HEK293T (cell line): Measurements from ENCODE around the gene BLOC1S3.

Source experiments
- CTCF ChIA-PET: fragments of 350-600 bp; formaldehyde crosslinking; extraction: SDS; loops from one replicate; lab custom pipeline; 2021; ENCODE audit warnings: antibody characterized with exemption, inconsistent platforms; lab: Yijun Ruan, JAX
- POLR2A ChIA-PET: fragments of 350-600 bp; formaldehyde crosslinking; extraction: SDS; loops from one replicate; lab custom pipeline; 2020; ENCODE audit warnings: antibody characterized with exemption, inconsistent platforms; lab: Yijun Ruan, JAX
- DNase-seq: peaks from one replicate; pipeline ENCODE4 v3.0.0; 2012; ENCODE audit warnings: mixed read lengths; ENCODE audit errors: extremely low spot score
- ARNT ChIP-seq: fragments of 450-650 bp; IDR thresholded peaks from 2 replicates; pipeline ENCODE4 v1.6.1; 2017; ENCODE audit warnings: mild to moderate bottlenecking
- BHLHE40 ChIP-seq: fragments of 450-650 bp; IDR thresholded peaks from 2 replicates; pipeline ENCODE4 v1.6.1; 2016; ENCODE audit warnings: mild to moderate bottlenecking, moderate library complexity, borderline replicate concordance
- CTBP1 ChIP-seq: fragments of 450-650 bp; IDR thresholded peaks from 2 replicates; pipeline ENCODE4 v1.6.1; 2016; ENCODE audit warnings: borderline replicate concordance
- ELF4 ChIP-seq: fragments of 450-650 bp; IDR thresholded peaks from 2 replicates; pipeline ENCODE4 v1.6.1; 2017; ENCODE audit warnings: antibody characterized with exemption
- FOXA1 ChIP-seq: fragments of 450-650 bp; IDR thresholded peaks from 2 replicates; pipeline ENCODE4 v1.6.1; 2016; ENCODE audit warnings: mild to moderate bottlenecking
- FOXK2 ChIP-seq: fragments of 450-650 bp; IDR thresholded peaks from 2 replicates; pipeline ENCODE4 v1.6.1; 2016; ENCODE audit warnings: mild to moderate bottlenecking
- FOXM1 ChIP-seq: fragments of 450-650 bp; IDR thresholded peaks from 2 replicates; pipeline ENCODE4 v1.6.1; 2017; ENCODE audit warnings: mild to moderate bottlenecking, borderline replicate concordance
- HDGF ChIP-seq: fragments of 450-650 bp; IDR thresholded peaks from 2 replicates; pipeline ENCODE4 v1.6.1; 2017; ENCODE audit warnings: antibody characterized with exemption, borderline replicate concordance
- L3MBTL2 ChIP-seq: fragments of 450-650 bp; conservative IDR thresholded peaks from 2 replicates; pipeline ENCODE4 v1.6.1; 2016; ENCODE audit warnings: mild to moderate bottlenecking
- LEF1 ChIP-seq: fragments of 450-650 bp; IDR thresholded peaks from 2 replicates; pipeline ENCODE4 v1.6.1; 2017; ENCODE audit warnings: mild to moderate bottlenecking, borderline replicate concordance
- NFRKB ChIP-seq: fragments of 450-650 bp; IDR thresholded peaks from 2 replicates; pipeline ENCODE4 v1.6.1; 2016; ENCODE audit warnings: mild to moderate bottlenecking, moderate library complexity
- SP1 ChIP-seq: fragments of 450-650 bp; IDR thresholded peaks from 2 replicates; pipeline ENCODE4 v1.6.1; 2017
- SUZ12 ChIP-seq: fragments of 450-650 bp; IDR thresholded peaks from 2 replicates; pipeline ENCODE4 v1.6.1; 2016; ENCODE audit warnings: mild to moderate bottlenecking
- TARDBP ChIP-seq: fragments of 450-650 bp; IDR thresholded peaks from 2 replicates; pipeline ENCODE4 v1.6.1; 2016
- ZNF384 ChIP-seq: fragments of 450-650 bp; IDR thresholded peaks from 2 replicates; pipeline ENCODE4 v1.6.1; 2016
- TF ChIP-seq, protein P1 (sequence below): fragments of 450-650 bp; IDR thresholded peaks from 2 replicates; pipeline ENCODE4 v1.6.1; 2016

Gene BLOC1S3

DNA sequence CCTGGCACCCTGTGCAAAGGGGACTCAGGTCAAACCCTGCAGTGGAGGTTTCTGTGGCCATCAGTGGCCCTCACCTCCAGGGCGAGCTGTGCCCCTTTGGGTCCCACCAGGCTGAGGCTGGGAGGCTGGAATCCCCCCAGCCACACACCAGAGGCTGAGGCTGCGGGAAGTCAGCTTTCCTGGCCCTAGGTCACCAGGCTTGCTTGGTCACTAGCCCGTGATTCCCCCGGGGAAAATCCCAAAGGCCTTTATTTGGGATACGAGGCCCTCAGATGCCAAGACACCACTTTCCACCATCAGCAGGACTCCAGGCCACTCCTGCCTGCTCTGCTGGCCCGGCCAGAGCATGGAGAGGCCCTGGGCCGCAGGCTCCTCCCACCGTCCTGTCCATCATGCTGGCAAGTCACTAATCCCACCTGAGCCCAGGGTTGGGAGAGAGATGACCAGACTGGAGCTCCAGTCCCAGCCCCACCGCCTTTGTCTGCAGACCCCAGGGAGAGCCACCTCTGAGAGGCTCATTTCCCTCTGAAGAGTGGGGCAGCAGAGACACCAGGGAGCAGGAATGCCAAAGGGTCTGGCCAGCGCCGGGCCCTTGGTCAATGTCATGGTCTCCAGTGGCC lies 22.5 kb upstream of the BLOC1S3 start:
- TF ChIP-seq, protein P1, sequence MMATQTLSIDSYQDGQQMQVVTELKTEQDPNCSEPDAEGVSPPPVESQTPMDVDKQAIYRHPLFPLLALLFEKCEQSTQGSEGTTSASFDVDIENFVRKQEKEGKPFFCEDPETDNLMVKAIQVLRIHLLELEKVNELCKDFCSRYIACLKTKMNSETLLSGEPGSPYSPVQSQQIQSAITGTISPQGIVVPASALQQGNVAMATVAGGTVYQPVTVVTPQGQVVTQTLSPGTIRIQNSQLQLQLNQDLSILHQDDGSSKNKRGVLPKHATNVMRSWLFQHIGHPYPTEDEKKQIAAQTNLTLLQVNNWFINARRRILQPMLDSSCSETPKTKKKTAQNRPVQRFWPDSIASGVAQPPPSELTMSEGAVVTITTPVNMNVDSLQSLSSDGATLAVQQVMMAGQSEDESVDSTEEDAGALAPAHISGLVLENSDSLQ = peak; percentile 45; the same call in 1 of the 2 replicates
- TF ChIP-seq NFRKB = no peak

DNA sequence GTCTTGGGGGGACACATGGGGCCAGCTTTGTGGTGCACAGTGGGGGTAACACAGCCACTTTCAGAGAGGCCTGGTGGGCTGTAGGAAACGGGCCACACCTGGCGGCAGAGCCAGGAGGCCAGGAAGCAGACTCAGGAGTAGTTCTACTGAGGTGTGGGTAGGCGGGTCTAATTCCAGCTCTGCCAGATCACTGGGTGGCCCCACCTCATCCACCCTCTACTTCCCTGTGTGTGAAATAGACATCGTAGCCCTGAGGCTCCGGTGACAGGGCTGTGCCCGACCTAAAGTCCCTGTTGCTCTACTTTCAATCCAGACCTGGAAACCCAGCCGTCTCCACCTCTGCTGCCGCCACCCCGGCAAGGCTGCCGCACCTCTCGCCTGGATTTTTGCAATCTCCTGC lies 21.8 kb upstream of the BLOC1S3 start:
- TF ChIP-seq FOXA1 (no peak), ZNF384 (no peak), FOXM1 (no peak), L3MBTL2 (no peak), TARDBP (no peak), CTBP1 (no peak), ELF4 (no peak), NFRKB (no peak), BHLHE40 (no peak), SP1 (no peak), ARNT (no peak)
- TF ChIP-seq, protein P1 = no peak
- ChIA-PET CTCF (no interaction called here), POLR2A (no interaction called here)
- DNase-seq = no peak

More for the DNA sequence above, 22.5 kb upstream of the BLOC1S3 start:
- CTCF ChIA-PET = no interaction called here
- POLR2A ChIA-PET = interaction anchor here (1.3 kb wide), 1 partner anchor 22 kb away, joined by 3 read pairs; the partner anchor contains the start of genes BLOC1S3 and TRAPPC6A
- no peak for DNase-seq

DNA sequence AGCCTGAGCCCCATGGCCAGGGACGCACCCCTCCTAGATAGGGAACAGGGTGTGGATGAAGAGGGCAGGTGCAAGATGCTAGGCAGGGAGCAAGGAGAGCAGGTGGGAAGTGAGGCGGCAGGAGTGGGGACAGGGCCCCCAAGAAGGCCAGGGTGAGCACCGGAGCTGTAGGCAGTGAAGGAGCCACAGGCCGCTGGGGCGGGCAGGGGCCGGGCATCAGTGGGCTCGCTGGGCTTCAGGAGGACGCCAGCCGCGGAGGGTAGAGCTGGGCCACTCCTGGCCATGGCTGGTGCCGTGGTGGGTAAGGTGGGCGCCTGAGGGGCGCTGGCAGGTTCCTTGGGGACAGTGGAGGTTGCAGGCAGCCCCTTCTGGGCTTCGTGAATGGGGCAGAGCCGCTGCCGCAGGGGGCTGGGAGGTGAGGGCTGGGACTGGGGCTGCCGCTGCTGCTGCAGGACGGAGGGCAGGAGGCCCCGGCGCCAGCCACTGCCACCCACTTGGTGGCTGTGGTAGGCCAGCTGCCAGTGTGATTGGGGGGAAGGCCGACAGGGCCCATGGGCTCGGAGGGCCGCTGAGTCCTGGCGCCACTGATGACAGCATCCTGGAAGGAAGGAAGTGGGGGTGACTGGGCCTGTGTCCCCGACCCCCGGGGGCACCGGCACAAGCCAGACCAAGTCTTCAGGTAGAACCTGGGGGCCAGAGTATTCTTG lies 19.9 kb upstream of the BLOC1S3 start:
- ChIA-PET POLR2A (no interaction called here), CTCF (no interaction called here)
- DNase-seq = no peak
- TF ChIP-seq FOXK2 (no peak), SUZ12 (no peak), NFRKB (no peak), ELF4 (no peak), FOXM1 (no peak), SP1 (no peak), CTBP1 (no peak), LEF1 (no peak), HDGF (no peak), ARNT (no peak), FOXA1 (no peak), TARDBP (no peak), L3MBTL2 (no peak), ZNF384 (no peak), BHLHE40 (no peak)
- TF ChIP-seq, protein P1 = no peak

DNA sequence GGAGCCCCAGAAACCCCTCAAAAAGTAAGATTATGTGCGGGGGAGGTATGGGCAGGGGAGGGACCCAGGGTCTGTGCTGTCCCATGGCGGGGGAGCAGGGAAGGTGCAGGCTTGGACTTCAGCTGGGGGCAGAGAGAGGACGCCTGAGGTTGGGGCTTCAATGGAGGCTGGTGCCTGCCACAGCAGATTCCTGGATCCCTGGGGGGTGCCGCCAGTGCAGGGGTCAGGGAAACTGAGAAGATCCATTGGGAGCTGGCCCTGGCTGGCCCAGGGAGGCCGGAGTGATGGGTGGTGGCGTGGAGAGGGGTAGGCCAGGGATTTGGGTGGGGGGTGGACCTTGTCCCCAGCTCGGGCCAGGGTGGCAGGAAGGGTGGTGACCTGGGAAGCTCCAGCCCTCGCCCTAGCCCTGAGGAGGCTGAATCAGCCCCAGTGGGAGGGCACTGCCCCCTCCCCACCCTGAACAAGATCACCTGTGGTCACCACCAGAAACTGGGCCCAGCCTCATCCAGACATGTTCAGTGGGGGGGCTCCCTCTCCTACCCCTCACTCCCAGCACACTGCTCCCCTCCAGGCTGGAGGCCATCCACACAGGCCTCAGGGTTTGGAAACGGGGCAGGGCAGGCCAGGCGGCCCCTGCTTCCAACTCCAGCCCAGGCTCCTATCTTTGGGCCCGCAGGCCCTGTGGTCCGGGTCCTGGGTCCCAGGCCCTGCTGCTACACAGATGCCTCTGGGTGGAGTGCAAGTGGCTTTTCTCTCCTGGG lies 19.2 kb upstream of the BLOC1S3 start:
- TF ChIP-seq FOXM1 = no peak
- TF ChIP-seq CTBP1 = no peak
- TF ChIP-seq SP1 = no peak
- no peak for TF ChIP-seq ARNT
- no peak for TF ChIP-seq HDGF
- TF ChIP-seq FOXA1 = no peak
- TF ChIP-seq NFRKB = no peak
- TF ChIP-seq SUZ12 = no peak
- no peak for TF ChIP-seq ZNF384
- POLR2A ChIA-PET = no interaction called here
- CTCF ChIA-PET = no interaction called here
- no peak for DNase-seq

DNA sequence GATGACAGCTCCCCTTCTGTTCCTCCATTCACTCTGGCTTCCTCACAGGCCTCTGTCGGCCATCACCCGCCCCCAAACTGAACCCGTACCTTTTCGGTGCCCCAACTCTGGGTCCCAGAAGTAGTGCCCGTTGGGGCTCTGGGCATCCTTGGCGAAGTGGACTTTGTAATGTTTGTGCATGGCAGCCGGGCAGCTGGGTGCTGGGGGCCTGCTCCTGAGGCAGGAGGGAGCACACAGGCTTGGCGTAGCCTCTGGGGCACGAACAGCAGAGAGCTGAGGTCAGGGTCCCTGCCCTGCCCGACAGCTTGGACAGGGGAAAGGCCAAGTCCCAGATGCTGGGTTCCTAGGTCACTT lies 18.6 kb upstream of the BLOC1S3 start:
- no peak for TF ChIP-seq SUZ12
- TF ChIP-seq TARDBP = no peak
- TF ChIP-seq FOXK2 = no peak
- no peak for TF ChIP-seq CTBP1
- TF ChIP-seq ELF4 = no peak
- no peak for TF ChIP-seq SP1
- TF ChIP-seq, protein P1 = no peak
- no peak for TF ChIP-seq ARNT
- no peak for TF ChIP-seq FOXA1
- no peak for TF ChIP-seq ZNF384
- ChIA-PET POLR2A (no interaction called here), CTCF (no interaction called here)
- DNase-seq = no peak
